Measurements from ENCODE around the gene TEX13A.

DNA sequence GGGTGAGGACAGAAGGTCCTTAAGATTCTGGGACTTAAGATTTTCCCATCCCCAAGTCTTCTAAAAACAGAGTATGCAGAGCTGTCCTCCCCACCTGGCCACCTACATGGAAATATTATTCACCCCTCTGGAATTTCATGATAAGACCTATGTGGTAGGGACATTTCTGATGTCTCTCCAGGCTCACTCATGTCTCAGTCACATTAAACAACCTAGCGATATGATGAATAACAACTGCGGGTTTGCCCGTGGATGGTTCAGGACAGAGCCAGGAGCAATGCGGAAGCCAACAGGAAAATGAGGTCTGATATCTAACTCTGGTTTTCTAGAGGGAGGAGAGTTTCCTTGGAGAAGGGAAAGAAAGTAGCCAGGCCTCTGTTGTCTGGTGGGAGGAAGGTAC is 47.4 kb downstream of the TEX13A start:
- TF ChIP-seq, protein P1, sequence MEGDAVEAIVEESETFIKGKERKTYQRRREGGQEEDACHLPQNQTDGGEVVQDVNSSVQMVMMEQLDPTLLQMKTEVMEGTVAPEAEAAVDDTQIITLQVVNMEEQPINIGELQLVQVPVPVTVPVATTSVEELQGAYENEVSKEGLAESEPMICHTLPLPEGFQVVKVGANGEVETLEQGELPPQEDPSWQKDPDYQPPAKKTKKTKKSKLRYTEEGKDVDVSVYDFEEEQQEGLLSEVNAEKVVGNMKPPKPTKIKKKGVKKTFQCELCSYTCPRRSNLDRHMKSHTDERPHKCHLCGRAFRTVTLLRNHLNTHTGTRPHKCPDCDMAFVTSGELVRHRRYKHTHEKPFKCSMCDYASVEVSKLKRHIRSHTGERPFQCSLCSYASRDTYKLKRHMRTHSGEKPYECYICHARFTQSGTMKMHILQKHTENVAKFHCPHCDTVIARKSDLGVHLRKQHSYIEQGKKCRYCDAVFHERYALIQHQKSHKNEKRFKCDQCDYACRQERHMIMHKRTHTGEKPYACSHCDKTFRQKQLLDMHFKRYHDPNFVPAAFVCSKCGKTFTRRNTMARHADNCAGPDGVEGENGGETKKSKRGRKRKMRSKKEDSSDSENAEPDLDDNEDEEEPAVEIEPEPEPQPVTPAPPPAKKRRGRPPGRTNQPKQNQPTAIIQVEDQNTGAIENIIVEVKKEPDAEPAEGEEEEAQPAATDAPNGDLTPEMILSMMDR (IDR thresholded peaks at IDR 0.05) = no peak
- no peak for TF ChIP-seq POLR2A (IDR thresholded peaks at IDR 0.05)
